ENCODE results near the gene GPS2.
A peak's percentile ranks its signal among the peaks of the same experiment; 100 is the strongest.
"Not testable (repeated sequence)": the region's sequence is repeated elsewhere in the genome, so short reads cannot be mapped to it uniquely, and the experiment has no call there.

GPS2 gene

GRCh38 chr17:7336240-7337175, 21.3 kb upstream of the GPS2 start, which contains the start of gene ACAP1:
TSS of gene ACAP1 (plus strand) at chr17:7336529. CDS start at chr17:7336735, 206 bp downstream.
- DNase-seq = no peak

DNA sequence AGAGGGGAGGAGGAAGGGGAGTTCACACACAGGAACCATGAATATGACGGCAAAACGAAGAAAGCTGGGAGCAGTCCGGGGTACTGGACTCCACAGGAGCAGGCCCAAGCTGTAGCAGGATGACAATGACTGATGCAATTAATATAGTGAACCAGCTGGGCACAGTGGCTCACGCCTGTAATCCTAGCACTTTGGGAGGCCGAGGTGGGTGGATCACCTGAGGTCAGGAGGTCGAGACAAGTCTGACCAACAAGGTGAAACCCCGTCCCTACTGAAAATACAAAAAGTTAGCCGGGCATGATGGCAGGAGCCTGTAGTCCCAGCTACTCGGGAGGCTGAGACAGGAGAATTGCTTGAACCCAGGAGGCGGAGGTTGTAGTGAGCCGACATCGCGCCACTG, 20.6 kb upstream of the GPS2 start:
- DNase-seq = not testable (repeated sequence)

DNA sequence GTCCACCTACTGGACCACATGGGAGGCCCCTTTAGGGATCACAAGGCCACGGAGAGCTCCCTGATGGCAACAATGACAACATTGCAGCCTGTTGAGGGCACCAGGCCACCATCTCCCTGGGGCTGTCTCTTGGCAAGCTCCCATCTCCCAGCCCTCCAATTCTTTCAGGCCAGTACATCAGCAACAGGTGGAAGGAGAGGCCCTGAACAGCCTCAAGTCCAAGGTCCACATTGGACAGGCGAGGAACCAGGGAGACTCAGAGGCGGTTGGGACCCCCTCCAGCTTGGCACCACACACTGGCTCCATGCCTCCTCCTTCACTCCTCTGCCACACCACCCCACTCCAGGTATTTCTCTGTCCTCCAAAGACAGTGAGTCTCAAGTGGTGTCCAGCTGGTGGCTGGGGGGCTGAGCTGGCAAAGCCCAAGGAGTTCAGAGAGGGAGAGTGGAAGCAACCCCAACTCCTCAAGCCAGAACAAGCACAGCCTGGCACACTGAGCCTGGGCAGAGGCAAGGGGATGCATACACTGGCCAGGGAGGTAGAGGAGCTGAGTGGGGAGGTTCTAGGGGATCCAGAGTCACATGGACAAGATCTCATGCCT, 19.9 kb upstream of the GPS2 start:
- no peak for DNase-seq

- DNase-seq = not testable (repeated sequence)
Observed at GRCh38 chr17:7332600-7333069, 17.5 kb upstream of the GPS2 start.

GRCh38 chr17:7332111-7332510, 17.0 kb upstream of the GPS2 start:
- no peak for DNase-seq

DNA sequence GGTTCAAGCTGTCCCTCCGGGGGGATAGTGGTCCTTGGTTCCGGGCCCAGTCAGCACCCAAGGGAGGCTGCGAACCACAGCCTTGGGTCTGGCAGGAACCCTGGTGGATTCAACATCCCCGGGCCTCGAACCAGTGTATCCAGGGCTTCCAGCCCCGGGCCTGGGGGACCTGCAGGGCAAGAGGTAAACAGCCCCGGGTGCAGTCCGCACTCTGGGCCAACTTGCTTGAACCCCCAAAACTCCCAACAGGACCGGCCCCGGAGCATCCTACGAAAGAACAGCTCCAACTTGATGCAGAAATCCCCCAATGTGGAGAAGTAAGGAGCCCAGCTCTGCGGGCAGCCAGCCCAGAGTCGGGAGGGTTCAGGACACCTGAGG, 15.5 kb upstream of the GPS2 start:
- DNase-seq = no peak

DNA sequence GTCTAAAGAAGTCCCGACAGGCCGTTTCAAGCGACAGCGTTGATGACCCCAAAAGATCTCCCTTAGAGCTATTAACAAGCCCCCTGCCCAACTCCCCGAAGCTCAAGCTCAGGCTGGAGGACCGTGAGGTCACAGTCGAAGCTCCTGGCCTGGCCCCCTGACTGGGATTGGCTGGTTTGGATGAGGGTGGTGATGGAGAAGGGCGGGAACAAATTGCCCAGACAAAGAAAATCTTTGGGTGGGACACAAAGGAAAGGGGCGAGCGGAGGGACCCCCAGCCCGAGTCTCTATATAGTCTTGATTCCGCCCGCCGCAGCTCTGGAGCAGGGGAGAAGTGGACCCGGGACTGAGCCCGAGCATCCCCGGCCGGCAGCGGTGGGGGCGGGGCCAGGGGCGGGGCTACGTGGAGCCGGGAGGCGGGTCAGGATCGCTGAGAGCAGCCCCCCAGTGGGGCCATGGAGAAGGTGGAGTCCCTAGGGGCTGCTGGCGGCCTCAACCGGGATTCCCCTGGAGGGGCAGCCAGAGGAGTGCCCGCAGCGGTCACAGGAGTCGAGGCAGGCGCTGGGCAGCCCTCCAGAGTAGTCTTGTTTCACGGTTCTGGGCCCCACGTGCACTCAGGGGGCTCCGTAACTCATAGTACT, 15.0 kb upstream of the GPS2 start:
- DNase-seq = peak; percentile 16

DNA sequence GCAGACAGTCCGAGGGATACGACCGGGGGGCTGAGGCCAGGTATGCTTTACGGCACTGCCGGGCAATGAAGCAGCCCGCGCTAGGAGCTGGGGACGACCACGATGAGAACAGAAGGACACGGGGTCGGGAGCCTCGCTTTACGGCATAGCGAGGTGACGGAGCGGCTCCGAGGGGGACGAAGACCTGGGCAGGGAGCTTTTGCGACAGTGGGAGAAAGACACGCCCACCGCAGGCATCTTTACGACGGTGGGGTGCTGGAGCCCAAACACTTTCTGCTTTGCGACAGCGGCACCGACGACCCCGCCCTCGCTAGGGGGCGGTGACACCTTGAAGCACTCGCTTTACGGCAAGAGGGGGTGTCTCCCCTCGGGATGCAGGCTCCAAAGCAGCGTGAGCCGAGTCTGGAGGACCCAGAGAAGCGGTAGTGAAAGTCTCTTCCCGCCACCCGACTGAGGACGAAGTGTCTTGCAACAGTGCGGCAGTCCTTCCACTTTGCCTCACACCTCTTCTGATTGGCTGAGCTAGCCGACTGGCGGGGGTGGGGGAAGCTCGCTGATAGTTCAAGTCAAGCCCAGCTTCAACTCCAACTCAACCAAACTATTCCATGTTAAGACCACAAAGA, 14.3 kb upstream of the GPS2 start:
- DNase-seq = peak; percentile 90

GRCh38 chr17:7328840-7329373, 13.7 kb upstream of the GPS2 start, which contains the start of gene NEURL4:
TSS of gene NEURL4 (minus strand) at chr17:7329335. CDS start at chr17:7329312, 23 bp downstream.
- no peak for DNase-seq

- DNase-seq = no peak
Observed at GRCh38 chr17:7328009-7328408, 12.8 kb upstream of the GPS2 start.

DNA sequence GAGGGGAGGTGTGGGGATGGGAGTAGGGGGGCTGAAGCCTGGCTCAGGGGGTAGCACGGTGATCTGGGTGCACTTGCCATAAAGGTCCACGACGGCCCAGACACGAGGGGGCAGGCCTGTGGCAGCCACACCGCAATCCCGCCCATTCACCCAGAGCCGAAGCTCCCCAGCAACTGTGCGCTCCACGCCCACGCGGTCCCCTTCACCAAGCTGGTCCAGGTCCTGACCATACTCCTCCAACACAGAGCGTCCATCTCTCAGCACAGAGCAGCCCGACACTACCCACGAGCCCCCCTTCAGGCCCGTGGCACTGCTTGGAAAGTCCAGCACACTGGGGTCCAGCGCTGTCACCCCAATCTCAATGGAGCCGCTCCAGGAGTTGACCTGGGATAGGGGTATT, 12.3 kb upstream of the GPS2 start:
- no peak for DNase-seq

- DNase-seq = no peak
Observed at GRCh38 chr17:7327056-7327455, 11.9 kb upstream of the GPS2 start.

GRCh38 chr17:7326186-7326585, 11.0 kb upstream of the GPS2 start:
- DNase-seq = no peak

DNA sequence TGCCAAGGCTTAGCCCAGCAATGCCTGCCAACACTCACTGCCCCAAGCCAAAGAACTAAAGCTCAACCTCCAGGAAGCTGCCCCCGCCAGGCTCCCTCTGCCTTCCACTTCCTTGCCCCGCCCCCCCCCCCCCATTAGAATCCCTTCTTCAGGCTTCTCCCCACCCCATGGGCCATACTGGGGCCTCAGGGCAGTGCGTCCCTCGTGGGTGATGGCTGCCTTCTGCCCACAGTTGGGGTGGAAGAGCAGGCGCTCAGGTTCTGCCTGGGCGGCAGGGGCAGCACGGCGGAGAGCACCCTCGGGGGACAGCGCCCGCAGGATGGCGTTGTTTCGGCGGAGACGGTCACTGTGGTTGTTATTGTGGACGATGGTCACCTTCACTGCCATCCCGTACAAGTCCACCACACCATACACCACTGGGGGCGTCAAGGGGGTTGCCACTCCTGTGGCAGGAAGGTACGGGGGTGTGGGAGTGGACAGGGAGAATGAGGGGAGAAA, 9.9 kb upstream of the GPS2 start:
- no peak for DNase-seq

- no peak for DNase-seq
Observed at GRCh38 chr17:7324438-7324779, 9.2 kb upstream of the GPS2 start.

GRCh38 chr17:7323731-7324437, 8.7 kb upstream of the GPS2 start:
- DNase-seq = no peak

DNA sequence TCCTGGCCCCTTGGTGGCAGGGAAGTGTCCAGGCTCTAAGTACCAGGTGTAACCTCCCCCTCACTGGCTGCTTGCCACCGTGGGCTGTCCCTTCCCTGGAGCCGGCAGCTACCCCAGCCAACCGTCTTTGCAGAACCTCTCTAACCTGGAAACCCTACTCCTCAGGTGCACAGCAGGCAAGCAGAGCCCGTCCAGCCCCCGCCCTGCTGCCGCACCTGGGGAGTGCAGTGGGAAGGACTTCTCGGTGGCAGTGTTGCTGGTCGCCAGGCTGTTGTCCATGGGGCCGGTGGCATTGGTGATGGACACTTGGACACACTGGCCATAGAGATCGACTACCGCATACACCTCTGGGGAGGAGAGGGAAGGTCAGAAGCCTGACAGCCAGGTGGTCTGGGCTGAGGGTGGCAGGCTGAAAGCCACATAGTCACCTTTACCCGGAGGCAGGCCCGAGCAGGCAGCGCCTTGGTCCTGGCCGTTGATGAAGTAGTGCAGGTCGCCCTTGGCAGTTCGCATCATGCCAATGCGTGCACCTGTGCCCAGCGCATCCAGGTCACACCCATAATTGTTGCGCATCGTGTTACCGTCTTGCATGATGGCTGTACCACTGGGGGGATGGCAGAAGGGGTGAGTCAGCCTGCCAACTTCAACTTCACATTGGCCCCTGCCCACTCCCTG, 7.5 kb upstream of the GPS2 start:
- DNase-seq = no peak

- DNase-seq = no peak
Observed at GRCh38 chr17:7321466-7321865, 6.3 kb upstream of the GPS2 start.

DNA sequence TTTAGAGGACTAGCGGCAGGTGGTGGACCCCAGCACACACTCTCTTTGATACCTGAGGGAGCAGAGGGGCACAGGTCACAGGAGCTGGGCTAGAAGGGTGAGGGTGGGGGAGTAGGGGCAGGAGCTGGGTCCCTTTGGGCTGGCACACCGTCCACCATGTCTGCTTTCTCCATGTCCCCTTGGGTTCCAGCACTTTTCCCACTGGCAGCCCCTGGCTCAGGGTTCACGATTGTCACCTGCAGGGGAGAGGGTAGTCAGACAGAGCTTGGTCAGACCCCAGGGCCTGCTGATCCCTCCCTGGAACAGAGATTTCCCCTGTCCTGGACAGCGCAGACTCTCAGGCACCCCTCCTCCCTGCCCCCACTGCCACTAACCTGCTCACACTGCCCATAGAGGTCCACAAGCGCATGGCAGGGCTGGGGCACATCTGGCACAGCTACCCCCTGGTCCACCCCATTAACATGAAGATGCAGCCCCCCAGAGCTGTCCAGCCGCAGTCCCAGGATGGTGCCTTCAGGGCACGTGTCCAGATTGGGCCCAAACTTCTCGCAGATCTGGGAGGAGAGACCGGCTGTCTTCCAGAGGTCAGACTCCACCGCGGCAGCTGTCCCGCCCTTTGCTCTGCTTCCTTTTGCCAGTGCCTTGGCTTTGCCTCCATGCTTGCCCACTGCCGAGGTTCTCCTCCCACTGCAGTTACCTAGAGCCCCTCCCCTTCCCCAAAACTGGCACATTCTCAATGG, 3.1 kb upstream of the GPS2 start:
- DNase-seq = no peak

DNA sequence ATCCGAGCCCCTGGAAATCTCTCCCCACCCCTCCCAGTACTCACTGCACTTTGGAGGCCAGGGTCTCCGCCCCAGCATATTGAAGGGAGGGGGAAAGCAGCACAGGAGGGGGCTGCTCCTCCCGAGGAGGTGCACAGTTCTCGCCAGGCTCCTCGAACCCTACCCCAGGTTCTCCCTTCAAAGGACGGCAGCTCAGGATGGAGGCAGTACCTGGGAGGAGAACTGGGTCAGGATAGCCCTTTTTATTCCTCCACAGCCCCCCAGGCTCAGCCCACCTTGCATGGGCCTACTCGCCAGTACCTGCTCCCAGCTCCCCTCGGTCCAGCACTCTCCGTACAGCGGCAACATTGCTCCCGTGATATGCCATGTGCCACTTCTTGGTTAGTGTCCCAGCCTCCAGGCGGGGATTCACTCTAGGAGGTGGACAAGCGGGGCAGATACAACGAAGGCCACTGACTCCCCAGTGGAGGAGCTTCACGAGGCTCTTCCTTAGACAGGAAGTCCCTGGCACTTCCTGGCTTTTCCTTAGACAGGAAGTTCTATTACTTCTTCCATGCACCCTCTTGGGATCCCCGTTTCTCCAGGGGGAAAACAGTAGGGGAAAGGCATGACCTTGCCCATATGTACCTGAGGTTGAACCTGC, 2.1 kb upstream of the GPS2 start:
- DNase-seq = no peak

Data from NCI-H774 (cell line).